HG02588 (cell line): ENCODE measurements around the gene TRAT1.
"Not testable (repeated sequence)": the region's sequence is repeated elsewhere in the genome, so short reads cannot be mapped to it uniquely, and the experiment has no call there.

Experiments
- ATAC-seq: cut with Tn5 transposase; IDR thresholded peaks from one replicate; pipeline ENCODE4 v1.9.1; 2021; ENCODE audit warnings: mild to moderate bottlenecking, moderate library complexity; ENCODE audit not compliant: unreplicated experiment

The TRAT1 gene

GRCh38 chr3:108822123-108822897 is at the start of gene TRAT1:
TRAT1 (plus strand) TSS chr3:108822786; CDS start chr3:108822928, 142 bp downstream.
- no peak for ATAC-seq

GRCh38 chr3:108775649-108776048 is 46.9 kb upstream of the TRAT1 start:
- ATAC-seq, result no peak

GRCh38 chr3:108779496-108779895 is 43.1 kb upstream of the TRAT1 start:
- ATAC-seq, result no peak

- no peak for ATAC-seq
These were observed 42.4 kb upstream of the TRAT1 start for GRCh38 chr3:108780235-108780634.

- no peak for ATAC-seq
These were observed 31.1 kb upstream of the TRAT1 start for GRCh38 chr3:108791473-108791872.

GRCh38 chr3:108804437-108804836 is 18.1 kb upstream of the TRAT1 start:
- ATAC-seq, result no peak

GRCh38 chr3:108804966-108805365 is 17.6 kb upstream of the TRAT1 start:
- no peak for ATAC-seq

- no peak for ATAC-seq
These were observed 16.3 kb upstream of the TRAT1 start for GRCh38 chr3:108806316-108806715.

- ATAC-seq, result peak; percentile 89
These were observed 4.2 kb upstream of the TRAT1 start for GRCh38 chr3:108818404-108818803.

- no peak for ATAC-seq
These were observed 2.0 kb upstream of the TRAT1 start for GRCh38 chr3:108820586-108820985.

- no peak for ATAC-seq
These were observed 641 bp downstream of the TRAT1 start for GRCh38 chr3:108823227-108823626.

- ATAC-seq, result not testable (repeated sequence)
These were observed 1.2 kb downstream of the TRAT1 start for GRCh38 chr3:108823803-108824202.

GRCh38 chr3:108826309-108827187 is 4.0 kb downstream of the TRAT1 start:
- no peak for ATAC-seq

- no peak for ATAC-seq
These were observed 7.8 kb downstream of the TRAT1 start for GRCh38 chr3:108830381-108830780.

GRCh38 chr3:108830991-108831614 is 8.5 kb downstream of the TRAT1 start:
- no peak for ATAC-seq

GRCh38 chr3:108833611-108834010 is 11.0 kb downstream of the TRAT1 start:
- no peak for ATAC-seq

- ATAC-seq, result no peak
These were observed 12.0 kb downstream of the TRAT1 start for GRCh38 chr3:108834551-108834950.

- ATAC-seq, result no peak
These were observed 12.5 kb downstream of the TRAT1 start for GRCh38 chr3:108835101-108835500.

GRCh38 chr3:108838436-108838835 is 15.8 kb downstream of the TRAT1 start:
- no peak for ATAC-seq

- no peak for ATAC-seq
These were observed 23.2 kb downstream of the TRAT1 start for GRCh38 chr3:108845709-108846293.

GRCh38 chr3:108847187-108847586 is 24.6 kb downstream of the TRAT1 start:
- ATAC-seq, result no peak
